ENCODE results near the gene CBLB. TPM values are rescaled to one million over a fixed set of nuclear protein-coding genes. Genes with fewer than 3 reads are reported as not detected.

Gene CBLB
- total and polyA plus RNA-seq, 9 of the 15 experiments (the other 6 are each of a cell fraction or from before 2014, with no cell fraction given): 1.8 to 8.1 (median 5.3) TPM

- Histone ChIP-seq H3K4me1 (replicated peaks in 1 of 2; ENCODE audit: control insufficient read depth in 2 of 2, insufficient read depth in 2 of 2, low read length in 2 of 2) (no peaks in the 10 kb centered on the region; a peak in 1 of 5 replicates), H3K79me2 (ENCODE audit: control insufficient read depth, insufficient read depth, low read length) (no peaks in the 10 kb centered on the region), H3K36me3 (ENCODE audit: control insufficient read depth, insufficient read depth, low read length) (peaks cover 5% of the 10 kb centered on the region; the same call in 2 of the 3 replicates), H3K9me1 (ENCODE audit: control insufficient read depth, insufficient read depth, low read length) (no peaks in the 10 kb centered on the region), H4K20me1 (replicated peaks; ENCODE audit: control insufficient read depth, insufficient read depth, low read length) (no peaks in the 10 kb centered on the region), H3K4me3 (no peak overlapping the region), H3K27me3 (ENCODE audit: control insufficient read depth in 2 of 2, insufficient read depth in 2 of 2, low read length in 2 of 2) (no peaks in the 10 kb centered on the region), H3K9ac (ENCODE audit: insufficient read depth in 1 of 2, low read depth in 2 of 2, low read length in 2 of 2) (no peak overlapping the region), H2AFZ (ENCODE audit: low read depth, low read length) (no peak overlapping the region), H3K4me2 (ENCODE audit: insufficient read depth, low read length) (no peak overlapping the region), H3K27ac (ENCODE audit: extremely low read depth, low read depth, low read length) (no peak overlapping the region), H3K9me3 (replicated peaks; ENCODE audit: control insufficient read depth, insufficient read depth, low read depth, low read length) (no peaks in the 10 kb centered on the region)
- FAIRE-seq (no peak), DNase-seq (ENCODE audit: extremely low read depth in 1 of 4, low spot score in 3 of 4) (no peak), ATAC-seq (no peak)
- CTCF ChIA-PET (ENCODE audit: low intra/inter-chr PET ratio): no interaction called here
- POLR2A ChIA-PET: no interaction called here
- intact Hi-C loops (cut with micrococcal nuclease) (no loop called here), in situ Hi-C loops (cut with MboI) (no loop called here)
- WGBS (ENCODE audit: insufficient coverage, low coverage, missing lambda C conversion rate): 92% methylated on average over 1 of the region's 1 CpG
- BruUV-seq (replicated peaks): no TSS peak
- TF ChIP-seq POLR3G (IDR thresholded peaks at IDR 0.05; ENCODE audit: extremely low read depth, insufficient read length, insufficient replicate concordance) (no peak), POLR2B (IDR thresholded peaks at IDR 0.05; ENCODE audit: low read depth, partially characterized antibody) (no peak), ZNF3 (CRISPR knock-in tag; IDR thresholded peaks at IDR 0.05) (no peak), RB1 (IDR thresholded peaks at IDR 0.05; ENCODE audit: low read depth) (no peak), ZNF75A (CRISPR knock-in tag; IDR thresholded peaks at IDR 0.05) (no peak), CBX2 (IDR thresholded peaks at IDR 0.05; ENCODE audit: insufficient read depth, low read length, poor library complexity, severe bottlenecking) (no peak), ZNF785 (CRISPR knock-in tag; IDR thresholded peaks at IDR 0.05) (no peak), ZNF766 (CRISPR knock-in tag; conservative IDR thresholded peaks at IDR 0.05) (no peak), ILK (tag; IDR thresholded peaks at IDR 0.05; ENCODE audit: borderline replicate concordance, low read depth) (no peak), IFI16 (CRISPR knock-in tag; IDR thresholded peaks at IDR 0.05) (no peak), GMEB1 (CRISPR knock-in tag; IDR thresholded peaks at IDR 0.05) (no peak), EZH2 (IDR thresholded peaks at IDR 0.05; ENCODE audit: borderline replicate concordance, low read depth, low read length) (no peak), ETV5 (CRISPR knock-in tag; IDR thresholded peaks at IDR 0.05; ENCODE audit: low read depth) (no peak), U2AF1 (optimal IDR thresholded peaks at IDR 0.05; ENCODE audit: low read depth, low read length) (no peak), CTCFL (IDR thresholded peaks at IDR 0.05; ENCODE audit: borderline replicate concordance, insufficient read depth, low read depth, low read length, poor library complexity, severe bottlenecking) (no peak)
- TF ChIP-seq, protein P1, sequence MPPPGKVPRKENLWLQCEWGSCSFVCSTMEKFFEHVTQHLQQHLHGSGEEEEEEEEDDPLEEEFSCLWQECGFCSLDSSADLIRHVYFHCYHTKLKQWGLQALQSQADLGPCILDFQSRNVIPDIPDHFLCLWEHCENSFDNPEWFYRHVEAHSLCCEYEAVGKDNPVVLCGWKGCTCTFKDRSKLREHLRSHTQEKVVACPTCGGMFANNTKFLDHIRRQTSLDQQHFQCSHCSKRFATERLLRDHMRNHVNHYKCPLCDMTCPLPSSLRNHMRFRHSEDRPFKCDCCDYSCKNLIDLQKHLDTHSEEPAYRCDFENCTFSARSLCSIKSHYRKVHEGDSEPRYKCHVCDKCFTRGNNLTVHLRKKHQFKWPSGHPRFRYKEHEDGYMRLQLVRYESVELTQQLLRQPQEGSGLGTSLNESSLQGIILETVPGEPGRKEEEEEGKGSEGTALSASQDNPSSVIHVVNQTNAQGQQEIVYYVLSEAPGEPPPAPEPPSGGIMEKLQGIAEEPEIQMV (tag; conservative IDR thresholded peaks at IDR 0.05; ENCODE audit: low read depth): no peak
- TF ChIP-seq, protein P2, sequence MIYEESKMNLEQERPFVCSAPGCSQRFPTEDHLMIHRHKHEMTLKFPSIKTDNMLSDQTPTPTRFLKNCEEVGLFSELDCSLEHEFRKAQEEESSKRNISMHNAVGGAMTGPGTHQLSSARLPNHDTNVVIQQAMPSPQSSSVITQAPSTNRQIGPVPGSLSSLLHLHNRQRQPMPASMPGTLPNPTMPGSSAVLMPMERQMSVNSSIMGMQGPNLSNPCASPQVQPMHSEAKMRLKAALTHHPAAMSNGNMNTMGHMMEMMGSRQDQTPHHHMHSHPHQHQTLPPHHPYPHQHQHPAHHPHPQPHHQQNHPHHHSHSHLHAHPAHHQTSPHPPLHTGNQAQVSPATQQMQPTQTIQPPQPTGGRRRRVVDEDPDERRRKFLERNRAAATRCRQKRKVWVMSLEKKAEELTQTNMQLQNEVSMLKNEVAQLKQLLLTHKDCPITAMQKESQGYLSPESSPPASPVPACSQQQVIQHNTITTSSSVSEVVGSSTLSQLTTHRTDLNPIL (CRISPR knock-in tag; IDR thresholded peaks at IDR 0.05): no peak
These were observed 8.2 kb downstream of the CBLB start for GRCh38 chr3:105860641-105861040.

Measured in K562 (cell line).